ENCODE measurements around the gene BPI.
"Not testable (repeated sequence)": the region's sequence is repeated elsewhere in the genome, so short reads cannot be mapped to it uniquely, and the experiment has no call there.

Gene BPI

DNA sequence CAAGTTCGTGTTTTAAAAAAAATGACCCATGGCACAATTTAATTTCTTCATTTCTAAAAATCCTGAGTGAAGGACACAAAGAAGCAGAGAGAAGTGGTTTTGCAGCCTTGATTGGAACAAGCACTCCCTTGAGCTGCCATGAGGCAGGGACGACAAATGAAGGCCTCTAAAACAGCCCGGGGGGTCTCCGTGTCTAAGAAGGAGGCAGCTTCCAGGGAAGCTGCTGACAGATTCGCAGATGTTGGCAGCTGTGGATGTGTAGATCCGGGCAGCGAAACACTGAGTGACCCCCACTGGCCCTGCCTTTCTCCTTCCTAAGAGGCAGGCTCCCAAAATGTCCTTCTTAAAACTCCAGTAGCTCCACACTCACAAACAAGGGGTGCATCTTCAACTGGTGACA is 32.8 kb downstream of the BPI start:
- Histone ChIP-seq H3K4me3 (ENCODE audit: low read depth, low read length) (no peak overlapping the region), H4K91ac (ENCODE audit: low read depth, low read length) (no peak overlapping the region), H3K23ac (ENCODE audit: low read length) (no peak overlapping the region), H3K4me1 (ENCODE audit: control insufficient read depth in 1 of 2, insufficient read depth in 2 of 2, low read length in 2 of 2) (no peaks in the 10 kb centered on the region), H2BK12ac (ENCODE audit: low read length) (no peak overlapping the region), H3K79me1 (ENCODE audit: low read length) (no peaks in the 10 kb centered on the region), H4K12ac (ENCODE audit: low read depth, low read length) (no peak overlapping the region), H3K27ac (ENCODE audit: low read depth, low read length) (no peak overlapping the region), H3K36me3 (ENCODE audit: control insufficient read depth in 1 of 2, insufficient read depth in 2 of 2, low read length in 2 of 2) (no peaks in the 10 kb centered on the region), H3K27me3 (ENCODE audit: insufficient read depth, low read length) (no peaks in the 10 kb centered on the region), H3K4me2 (ENCODE audit: low read length) (no peak overlapping the region), H4K8ac (ENCODE audit: low read depth, low read length) (no peak overlapping the region), H2BK120ac (ENCODE audit: insufficient read depth, low read length, poor library complexity) (no peak overlapping the region), H2AFZ (ENCODE audit: insufficient read depth, low read length, poor library complexity) (no peak overlapping the region), H3K18ac (ENCODE audit: low read length) (no peak overlapping the region), H3K9ac (ENCODE audit: low read length) (no peak overlapping the region), H3K79me2 (ENCODE audit: control insufficient read depth, insufficient read depth, low read length, poor library complexity) (no peaks in the 10 kb centered on the region), H3K4ac (ENCODE audit: low read depth, low read length) (no peak overlapping the region), H2BK5ac (ENCODE audit: low read depth, low read length, poor library complexity) (no peak overlapping the region), H2AK5ac (ENCODE audit: low read length) (no peak overlapping the region), H3K9me3 (ENCODE audit: insufficient read depth, low read depth, low read length) (peaks cover 9% of the 10 kb centered on the region), H3K14ac (ENCODE audit: low read length) (no peak overlapping the region)
- DNase-seq: no peak
- no CpG with 5 or more reads among the region's 7 CpGs for WGBS (ENCODE audit: extremely low coverage, insufficient coverage, insufficient read length)

DNA sequence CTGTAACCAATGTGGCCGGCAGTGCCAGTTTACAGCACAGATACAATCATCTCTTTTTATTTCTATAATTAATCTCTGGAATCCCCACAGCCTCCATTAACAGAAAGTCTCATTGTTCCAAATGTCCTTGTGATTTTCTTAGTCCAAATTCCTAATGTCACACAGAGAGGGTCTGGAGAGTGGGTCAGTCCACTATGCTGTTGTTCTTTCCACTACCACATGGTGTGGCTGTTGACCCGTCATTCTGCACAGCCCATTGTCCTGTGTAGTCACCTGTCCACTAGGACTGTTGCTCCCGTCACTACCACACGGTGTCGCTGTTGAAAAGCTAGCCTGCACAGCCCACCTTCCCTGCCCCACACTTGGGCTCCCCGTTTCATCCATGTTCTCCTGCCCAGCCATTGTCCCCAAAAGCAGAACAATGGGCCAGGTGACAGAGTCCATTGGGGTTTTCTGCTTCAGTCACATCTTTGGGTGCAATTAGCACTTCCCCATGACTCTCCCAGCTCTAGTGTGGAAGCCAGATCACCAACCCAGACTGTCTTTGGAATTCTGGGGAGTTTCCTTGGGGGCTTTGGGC is 33.7 kb downstream of the BPI start:
- H3K4ac ChIP-seq (ENCODE audit: low read depth, low read length): no peak overlapping the region
- H3K27me3 ChIP-seq (ENCODE audit: insufficient read depth, low read length): no peaks in the 10 kb centered on the region
- no peak overlapping the region for H2BK120ac ChIP-seq (ENCODE audit: insufficient read depth, low read length, poor library complexity)
- no peak overlapping the region for H2BK12ac ChIP-seq (ENCODE audit: low read length)
- H3K79me1 ChIP-seq (ENCODE audit: low read length): no peaks in the 10 kb centered on the region
- H2BK5ac ChIP-seq (ENCODE audit: low read depth, low read length, poor library complexity): no peak overlapping the region
- no peak overlapping the region for H3K14ac ChIP-seq (ENCODE audit: low read length)
- no peak overlapping the region for H4K91ac ChIP-seq (ENCODE audit: low read depth, low read length)
- H4K8ac ChIP-seq (ENCODE audit: low read depth, low read length): no peak overlapping the region
- H3K9me3 ChIP-seq (ENCODE audit: insufficient read depth, low read depth, low read length): peaks cover 9% of the 10 kb centered on the region
- peak; percentile 46 to 78 for DNase-seq
- no peak overlapping the region for H3K18ac ChIP-seq (ENCODE audit: low read length)
- H3K4me1 ChIP-seq (ENCODE audit: control insufficient read depth in 1 of 2, insufficient read depth in 2 of 2, low read length in 2 of 2): no peaks in the 10 kb centered on the region
- H2AFZ ChIP-seq (ENCODE audit: insufficient read depth, low read length, poor library complexity): no peak overlapping the region
- H2AK5ac ChIP-seq (ENCODE audit: low read length): no peak overlapping the region
- no peak overlapping the region for H3K27ac ChIP-seq (ENCODE audit: low read depth, low read length)
- no peaks in the 10 kb centered on the region for H3K36me3 ChIP-seq (ENCODE audit: control insufficient read depth in 1 of 2, insufficient read depth in 2 of 2, low read length in 2 of 2)
- H3K4me2 ChIP-seq (ENCODE audit: low read length): no peak overlapping the region
- no peak overlapping the region for H3K4me3 ChIP-seq (ENCODE audit: low read depth, low read length)
- no peak overlapping the region for H3K9ac ChIP-seq (ENCODE audit: low read length)
- no peaks in the 10 kb centered on the region for H3K79me2 ChIP-seq (ENCODE audit: control insufficient read depth, insufficient read depth, low read length, poor library complexity)
- H3K23ac ChIP-seq (ENCODE audit: low read length): no peak overlapping the region
- no peak overlapping the region for H4K12ac ChIP-seq (ENCODE audit: low read depth, low read length)
- WGBS (ENCODE audit: extremely low coverage, insufficient coverage, insufficient read length): no CpG with 5 or more reads among the region's 6 CpGs

DNA sequence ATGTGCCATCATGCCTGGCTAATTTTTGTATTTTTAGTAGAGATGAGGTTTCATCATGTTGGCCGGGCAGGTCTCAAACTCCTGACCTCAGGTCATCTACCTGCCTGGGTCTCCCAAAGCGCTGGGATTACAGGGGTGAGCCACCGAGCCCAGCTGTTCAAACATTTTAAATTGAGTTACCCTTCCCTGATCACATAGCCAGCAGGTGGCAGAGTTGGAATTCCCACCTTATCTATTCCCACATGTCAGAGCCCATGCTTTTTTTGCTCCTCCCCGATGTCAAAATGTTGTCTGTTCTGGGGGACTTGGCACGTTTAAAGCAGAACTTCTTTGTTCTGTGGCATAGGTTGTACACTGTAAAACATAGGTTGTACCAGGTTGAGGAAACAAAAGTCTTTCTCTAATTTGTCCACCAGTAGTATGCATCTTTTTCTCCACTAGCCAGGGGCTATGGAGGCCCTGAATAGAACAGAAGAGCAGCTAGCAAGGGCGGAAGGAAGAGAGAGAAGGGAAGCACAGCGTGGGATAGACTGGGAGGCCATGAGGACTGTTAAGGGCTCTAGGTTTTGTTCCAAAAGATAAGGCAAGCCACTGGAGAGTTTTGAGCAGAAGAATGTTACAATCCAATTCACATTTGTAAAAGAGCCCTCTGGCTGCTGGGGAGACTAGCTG is 35.0 kb downstream of the BPI start:
- H2BK120ac ChIP-seq (ENCODE audit: insufficient read depth, low read length, poor library complexity): no peak overlapping the region
- no peak overlapping the region for H3K23ac ChIP-seq (ENCODE audit: low read length)
- no peaks in the 10 kb centered on the region for H3K4me1 ChIP-seq (ENCODE audit: control insufficient read depth in 1 of 2, insufficient read depth in 2 of 2, low read length in 2 of 2)
- H4K12ac ChIP-seq (ENCODE audit: low read depth, low read length): no peak overlapping the region
- no peak overlapping the region for H4K91ac ChIP-seq (ENCODE audit: low read depth, low read length)
- no peaks in the 10 kb centered on the region for H3K79me2 ChIP-seq (ENCODE audit: control insufficient read depth, insufficient read depth, low read length, poor library complexity)
- no CpG with 5 or more reads among the region's 7 CpGs for WGBS (ENCODE audit: extremely low coverage, insufficient coverage, insufficient read length)
- H3K27me3 ChIP-seq (ENCODE audit: insufficient read depth, low read length): no peaks in the 10 kb centered on the region
- H3K4me2 ChIP-seq (ENCODE audit: low read length): no peak overlapping the region
- H3K9me3 ChIP-seq (ENCODE audit: insufficient read depth, low read depth, low read length): peaks cover 9% of the 10 kb centered on the region
- no peaks in the 10 kb centered on the region for H3K36me3 ChIP-seq (ENCODE audit: control insufficient read depth in 1 of 2, insufficient read depth in 2 of 2, low read length in 2 of 2)
- H2AK5ac ChIP-seq (ENCODE audit: low read length): no peak overlapping the region
- no peak overlapping the region for H2BK12ac ChIP-seq (ENCODE audit: low read length)
- no peak overlapping the region for H3K18ac ChIP-seq (ENCODE audit: low read length)
- peak in 1 of 2 donors; percentile 23 for DNase-seq
- no peaks in the 10 kb centered on the region for H3K79me1 ChIP-seq (ENCODE audit: low read length)
- no peak overlapping the region for H3K9ac ChIP-seq (ENCODE audit: low read length)
- H2BK5ac ChIP-seq (ENCODE audit: low read depth, low read length, poor library complexity): no peak overlapping the region
- no peak overlapping the region for H4K8ac ChIP-seq (ENCODE audit: low read depth, low read length)
- no peak overlapping the region for H3K4me3 ChIP-seq (ENCODE audit: low read depth, low read length)
- no peak overlapping the region for H3K4ac ChIP-seq (ENCODE audit: low read depth, low read length)
- H3K14ac ChIP-seq (ENCODE audit: low read length): no peak overlapping the region
- H2AFZ ChIP-seq (ENCODE audit: insufficient read depth, low read length, poor library complexity): no peak overlapping the region
- H3K27ac ChIP-seq (ENCODE audit: low read depth, low read length): no peak overlapping the region

DNA sequence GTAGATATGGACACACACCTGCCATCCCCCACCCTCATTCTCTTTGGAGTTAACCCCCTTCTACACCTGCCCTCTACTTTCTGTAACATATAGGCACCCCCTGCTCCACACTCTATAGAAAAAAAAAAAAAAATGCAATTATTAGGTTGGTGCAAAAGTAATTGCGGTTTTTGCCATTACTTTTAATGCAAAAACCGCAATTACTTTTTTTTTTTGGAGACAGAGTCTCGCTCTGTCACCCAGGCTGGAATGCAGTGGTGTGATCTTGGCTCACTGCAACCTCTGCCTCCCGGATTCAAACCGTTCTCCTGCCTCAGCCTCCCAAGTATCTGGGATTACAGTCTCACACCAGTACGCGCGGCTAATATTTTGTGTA is 35.6 kb downstream of the BPI start:
- not testable (repeated sequence) for H3K4me1 ChIP-seq (ENCODE audit: control insufficient read depth in 1 of 2, insufficient read depth in 2 of 2, low read length in 2 of 2); H2BK12ac ChIP-seq (ENCODE audit: low read length); H2BK120ac ChIP-seq (ENCODE audit: insufficient read depth, low read length, poor library complexity); H3K27me3 ChIP-seq (ENCODE audit: insufficient read depth, low read length); H3K79me1 ChIP-seq (ENCODE audit: low read length); H2AK5ac ChIP-seq (ENCODE audit: low read length); H3K27ac ChIP-seq (ENCODE audit: low read depth, low read length); DNase-seq; H4K12ac ChIP-seq (ENCODE audit: low read depth, low read length); H3K4ac ChIP-seq (ENCODE audit: low read depth, low read length); H3K79me2 ChIP-seq (ENCODE audit: control insufficient read depth, insufficient read depth, low read length, poor library complexity); H2BK5ac ChIP-seq (ENCODE audit: low read depth, low read length, poor library complexity); H3K18ac ChIP-seq (ENCODE audit: low read length); H2AFZ ChIP-seq (ENCODE audit: insufficient read depth, low read length, poor library complexity); H4K91ac ChIP-seq (ENCODE audit: low read depth, low read length); H3K36me3 ChIP-seq (ENCODE audit: control insufficient read depth in 1 of 2, insufficient read depth in 2 of 2, low read length in 2 of 2); H3K9me3 ChIP-seq (ENCODE audit: insufficient read depth, low read depth, low read length); H4K8ac ChIP-seq (ENCODE audit: low read depth, low read length); H3K4me3 ChIP-seq (ENCODE audit: low read depth, low read length); H3K14ac ChIP-seq (ENCODE audit: low read length); H3K23ac ChIP-seq (ENCODE audit: low read length); H3K4me2 ChIP-seq (ENCODE audit: low read length); H3K9ac ChIP-seq (ENCODE audit: low read length)
- WGBS (ENCODE audit: extremely low coverage, insufficient coverage, insufficient read length): no CpG with 5 or more reads among the region's 8 CpGs

All from trophoblast cell (in vitro differentiated cells and primary cell).